Stimulated activated CD8-positive, alpha-beta memory T cell treated with anti-CD3 and anti-CD28 coated beads, Interleukin-15, amount 100 ng/mL, for 4 hours (primary cell): Measurements from ENCODE around the gene ZGPAT.

ENCODE experiments used
- DNase-seq, 2 donors: peaks; one replicate each; pipeline ENCODE4 v3.0.0-alpha.2; 2020; ENCODE audit warnings: low read depth in 2 of 2

The ZGPAT gene

GRCh38 chr20:63744574-63745423 lies 37.0 kb downstream of the ZGPAT start:
- DNase-seq = no peak

GRCh38 chr20:63745424-63745805 lies 37.6 kb downstream of the ZGPAT start:
- no peak for DNase-seq

GRCh38 chr20:63745961-63746731 lies 38.3 kb downstream of the ZGPAT start:
- no peak for DNase-seq

- no peak for DNase-seq
These were observed 39.0 kb downstream of the ZGPAT start for GRCh38 chr20:63746751-63747315.

- DNase-seq = no peak
These were observed 39.8 kb downstream of the ZGPAT start for GRCh38 chr20:63747622-63748069.

GRCh38 chr20:63748070-63748933 lies 40.5 kb downstream of the ZGPAT start:
- no peak for DNase-seq

- DNase-seq = no peak
These were observed 41.1 kb downstream of the ZGPAT start for GRCh38 chr20:63748934-63749270.

GRCh38 chr20:63749597-63750508 lies 42.0 kb downstream of the ZGPAT start:
- no peak for DNase-seq

GRCh38 chr20:63750807-63751470 lies 43.1 kb downstream of the ZGPAT start:
- DNase-seq = no peak

- no peak for DNase-seq
These were observed 43.8 kb downstream of the ZGPAT start for GRCh38 chr20:63751471-63752271.

- DNase-seq = no peak
These were observed 44.7 kb downstream of the ZGPAT start for GRCh38 chr20:63752411-63753101.

- no peak for DNase-seq
These were observed 45.5 kb downstream of the ZGPAT start for GRCh38 chr20:63753381-63753780.

- DNase-seq = no peak
These were observed 46.2 kb downstream of the ZGPAT start for GRCh38 chr20:63754008-63754407.

GRCh38 chr20:63755933-63756647 lies 48.3 kb downstream of the ZGPAT start:
- no peak for DNase-seq

GRCh38 chr20:63756648-63756991 lies 48.8 kb downstream of the ZGPAT start:
- DNase-seq = no peak

GRCh38 chr20:63758152-63758551 lies 50.3 kb downstream of the ZGPAT start:
- DNase-seq = no peak

GRCh38 chr20:63759377-63759901 lies 51.6 kb downstream of the ZGPAT start:
- DNase-seq = no peak
